Naive B cell (primary cell): ENCODE measurements around the gene KLRC4. TPM values are rescaled to one million over a fixed set of nuclear protein-coding genes. Genes with fewer than 3 reads are reported as not detected.
"Not testable (repeated sequence)": the region's sequence is repeated elsewhere in the genome, so short reads cannot be mapped to it uniquely, and the experiment has no call there.

Source experiments
- ATAC-seq, 2 donors: fragments of 150-1000 bp; cut with Tn5 transposase; 2 replicates each; pipeline ENCODE4 v1.10.0; 2021; ENCODE audit warnings: low read depth in 2 of 2, mild to moderate bottlenecking in 2 of 2, moderate library complexity in 2 of 2
- DNase-seq: peaks from one replicate; pipeline ENCODE4 v3.0.0; 2022
- H3K27ac Mint-ChIP-seq, 6 donors: one replicate each; pipeline ENCODE4 v1.8.0; 2020 to 2022; ENCODE audit warnings: mild to moderate bottlenecking in 6 of 6, mixed read lengths in 6 of 6, moderate library complexity in 5 of 6, inconsistent platforms in 2 of 6
- H3K27me3 Mint-ChIP-seq, 3 donors: one replicate each; pipeline ENCODE4 v1.8.0; 2021 to 2022; ENCODE audit warnings: mixed read lengths in 3 of 3, mild to moderate bottlenecking in 1 of 3
- H3K36me3 Mint-ChIP-seq, 2 donors: one replicate each; pipeline ENCODE4 v1.8.0; 2020 to 2022; ENCODE audit warnings: mixed read lengths in 2 of 2, inconsistent platforms in 1 of 2, mild to moderate bottlenecking in 1 of 2
- H3K4me1 Mint-ChIP-seq, 3 donors: one replicate each; pipeline ENCODE4 v1.8.0; 2020 to 2022; ENCODE audit warnings: mixed read lengths in 3 of 3, inconsistent platforms in 1 of 3, mild to moderate bottlenecking in 1 of 3, moderate library complexity in 1 of 3
- H3K4me3 Mint-ChIP-seq, 8 donors: one replicate each; pipeline ENCODE4 v1.8.0; 2020 to 2022; ENCODE audit warnings: mild to moderate bottlenecking in 8 of 8, mixed read lengths in 8 of 8, moderate library complexity in 8 of 8, inconsistent platforms in 2 of 8
- H3K9me3 Mint-ChIP-seq, 7 donors: one replicate each; pipeline ENCODE4 v1.8.0; 2020 to 2022; ENCODE audit warnings: mixed read lengths in 7 of 7, mild to moderate bottlenecking in 5 of 7, inconsistent platforms in 2 of 7, moderate library complexity in 1 of 7
- polyA plus RNA-seq, 6 donors: library from polyadenylated mRNA; unstranded; fragments of 300-500 nt; fragmentation: Illumina TruSeq; gene quantifications; one replicate each; pipeline ENCODE4 v1.2.3, GENCODE V29; 2021; ENCODE audit warnings: low read depth in 6 of 6

KLRC4 gene, protein sequence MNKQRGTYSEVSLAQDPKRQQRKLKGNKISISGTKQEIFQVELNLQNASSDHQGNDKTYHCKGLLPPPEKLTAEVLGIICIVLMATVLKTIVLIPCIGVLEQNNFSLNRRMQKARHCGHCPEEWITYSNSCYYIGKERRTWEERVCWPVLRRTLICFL
- not detected for polyA plus RNA-seq

DNA sequence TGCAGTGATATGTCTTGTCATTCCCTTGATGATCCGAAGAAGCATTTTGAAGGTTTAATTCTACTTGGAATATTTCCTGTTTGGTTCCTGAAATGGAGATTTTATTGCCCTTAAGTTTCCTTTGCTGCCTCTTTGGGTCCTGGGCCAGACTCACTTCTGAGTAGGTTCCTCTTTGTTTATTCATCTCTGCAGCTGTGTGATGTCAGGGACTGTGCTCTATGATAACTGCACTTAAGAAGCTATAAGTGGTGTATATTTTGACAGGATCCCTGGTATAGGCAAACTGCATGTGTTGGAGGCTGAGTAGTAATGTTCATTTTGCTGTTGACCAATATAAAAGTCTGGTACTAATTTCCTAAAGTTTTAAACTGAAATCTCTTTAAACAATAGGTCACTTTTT lies at the start of gene KLRC4:
TSS of gene KLRC4 (minus strand) at position 366 of the 400 bp plus-strand sequence. CDS start at position 184, 182 bp downstream.
- no peaks in the 10 kb centered on the region for H3K36me3 Mint-ChIP-seq
- H3K9me3 Mint-ChIP-seq = peaks cover 0 to 3% (median 0%) of the 10 kb centered on the region in 7 donors
- ATAC-seq (peak; percentile 67 to 69), DNase-seq (no peak)
- no peaks in the 10 kb centered on the region for H3K27me3 Mint-ChIP-seq
- peak within 1 kb of the TSS in 3 of 6 donors; percentile 26 to 68 (median 60) for H3K27ac Mint-ChIP-seq
- H3K4me3 Mint-ChIP-seq = no peak within 1 kb of the TSS
- peaks cover 4 to 12% (median 11%) of the 10 kb centered on the region in 3 donors for H3K4me1 Mint-ChIP-seq

DNA sequence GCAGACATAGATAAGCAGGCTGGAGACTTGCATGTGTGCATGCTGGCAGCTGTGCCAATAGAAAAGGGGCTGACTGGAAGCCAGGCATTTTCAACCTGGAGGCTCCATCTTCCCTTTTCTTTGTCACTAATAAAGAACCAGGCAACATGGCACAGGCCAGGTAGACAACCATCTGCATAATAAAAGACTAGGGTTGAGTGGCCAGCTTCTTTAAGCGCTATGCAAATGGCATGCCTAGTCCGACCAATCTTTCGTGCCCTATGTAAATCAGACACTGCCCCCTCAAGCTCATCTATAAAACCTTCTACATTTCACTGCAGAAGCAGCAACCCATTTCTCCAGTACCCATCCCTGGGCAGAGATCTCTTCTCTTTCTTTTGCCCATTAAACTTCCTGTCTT lies 48.2 kb upstream of the KLRC4 start:
- ATAC-seq (no peak), DNase-seq (no peak)
- Mint-ChIP-seq H3K27me3 (peaks cover 0 to 11% (median under 1%) of the 10 kb centered on the region in 3 donors), H3K4me1 (no peaks in the 10 kb centered on the region), H3K27ac (no peak overlapping the region), H3K36me3 (peaks cover 4 to 7% of the 10 kb centered on the region in 2 donors), H3K9me3 (peaks cover 5 to 55% (median 35%) of the 10 kb centered on the region in 7 donors), H3K4me3 (no peak overlapping the region)

DNA sequence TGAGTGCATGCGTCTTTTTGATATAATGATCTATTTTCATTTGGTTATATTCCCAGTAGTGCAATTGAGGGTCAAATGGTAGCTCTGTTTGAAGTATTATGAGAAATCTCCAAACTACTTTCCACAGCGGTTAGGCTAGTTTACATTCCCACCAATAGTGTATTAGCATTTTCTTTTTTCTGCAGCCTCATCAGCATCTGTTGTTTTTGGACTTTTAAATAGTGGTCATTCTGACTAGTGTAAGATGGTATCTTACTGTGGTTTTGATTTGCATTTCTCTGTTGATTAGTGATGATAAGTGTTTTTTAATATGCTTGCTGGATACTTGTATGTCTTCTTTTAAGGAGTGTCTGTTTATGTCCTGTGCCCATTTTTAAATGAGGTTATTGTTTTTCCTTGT lies 47.3 kb upstream of the KLRC4 start:
- Mint-ChIP-seq H3K36me3 (peaks cover 4 to 7% of the 10 kb centered on the region in 2 donors), H3K9me3 (peaks cover 5 to 46% (median 35%) of the 10 kb centered on the region in 7 donors)

DNA sequence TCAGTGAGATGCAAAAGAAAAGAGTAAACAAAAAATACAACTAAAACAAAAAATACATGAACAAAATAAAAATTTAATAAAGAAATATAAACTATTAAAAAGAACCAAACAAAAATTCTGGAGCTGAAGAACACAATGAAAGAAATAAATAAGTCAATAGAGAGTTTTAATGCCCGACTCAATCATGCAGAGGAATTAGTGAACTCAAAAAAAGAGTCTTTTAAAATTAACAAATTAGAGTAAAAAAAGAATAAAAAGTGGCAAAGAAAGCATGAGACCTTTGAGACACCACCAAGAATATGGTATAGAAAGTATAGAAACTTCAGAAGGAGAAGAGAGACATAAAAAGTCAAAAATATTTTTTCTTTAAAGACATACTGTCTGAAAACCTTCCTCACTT lies 46.2 kb upstream of the KLRC4 start:
- Mint-ChIP-seq H3K9me3 (peaks cover 5 to 43% (median 34%) of the 10 kb centered on the region in 7 donors), H3K27me3 (no peaks in the 10 kb centered on the region), H3K36me3 (peaks cover 4 to 7% of the 10 kb centered on the region in 2 donors), H3K27ac (no peak overlapping the region), H3K4me1 (no peaks in the 10 kb centered on the region), H3K4me3 (no peak overlapping the region)
- ATAC-seq = no peak
- DNase-seq = no peak

More for the DNA sequence above, 47.3 kb upstream of the KLRC4 start:
- H3K4me3 Mint-ChIP-seq = no peak overlapping the region
- no peak for DNase-seq
- no peaks in the 10 kb centered on the region for H3K4me1 Mint-ChIP-seq
- no peak for ATAC-seq
- peaks cover 0 to 4% (median 0%) of the 10 kb centered on the region in 3 donors for H3K27me3 Mint-ChIP-seq
- H3K27ac Mint-ChIP-seq = no peak overlapping the region

DNA sequence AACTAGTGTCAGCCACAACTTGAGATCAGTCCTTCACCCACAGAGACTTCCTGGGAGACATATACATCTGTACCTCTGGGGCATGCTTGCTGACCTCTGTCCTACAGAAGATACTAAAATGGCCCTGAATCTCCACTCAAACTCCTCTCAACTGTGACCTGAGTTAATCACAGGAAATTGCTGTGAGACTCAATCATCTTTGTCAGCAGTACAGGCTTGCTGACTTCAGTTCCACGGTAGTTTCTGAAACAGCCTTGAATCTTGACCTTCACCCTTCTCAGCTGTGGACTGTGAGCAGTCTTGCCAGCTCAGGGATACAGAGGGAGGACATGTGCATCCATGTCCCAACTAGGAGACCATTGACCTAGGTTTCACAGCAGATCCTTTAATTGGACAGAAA lies 45.0 kb upstream of the KLRC4 start:
- H3K9me3 Mint-ChIP-seq = peaks cover 5 to 38% (median 33%) of the 10 kb centered on the region in 7 donors
- no peak overlapping the region for H3K27ac Mint-ChIP-seq
- no peaks in the 10 kb centered on the region for H3K27me3 Mint-ChIP-seq
- no peaks in the 10 kb centered on the region for H3K4me1 Mint-ChIP-seq
- H3K4me3 Mint-ChIP-seq = no peak overlapping the region
- H3K36me3 Mint-ChIP-seq = peaks cover 4 to 7% of the 10 kb centered on the region in 2 donors
- ATAC-seq = no peak
- DNase-seq = no peak

DNA sequence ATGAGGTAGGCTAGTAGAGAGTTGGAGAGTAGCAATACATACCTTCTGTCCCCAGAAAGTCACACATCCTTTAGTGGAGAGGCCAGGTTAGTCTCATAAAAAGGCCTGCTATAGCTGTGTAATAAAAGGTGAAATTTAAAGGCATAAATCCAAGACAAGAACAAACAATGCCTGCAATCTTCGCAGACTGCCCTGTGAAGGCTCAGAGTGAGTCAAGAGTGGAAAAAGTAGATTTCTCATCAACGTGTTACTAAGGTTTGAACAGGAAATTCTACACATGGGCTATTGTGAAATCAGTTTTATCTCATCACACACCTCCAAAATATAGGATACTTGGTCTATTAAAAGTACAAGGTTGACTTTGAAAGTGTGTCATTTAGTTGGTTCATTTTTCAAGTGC lies 43.6 kb upstream of the KLRC4 start, which contains the start of gene KLRC1:
TSS of gene KLRC1 (minus strand) at position 222 of the 400 bp plus-strand sequence. CDS start 2,221 bp downstream, outside the sequence.
- Mint-ChIP-seq H3K36me3 (peaks cover 4 to 7% of the 10 kb centered on the region in 2 donors), H3K4me1 (no peaks in the 10 kb centered on the region), H3K9me3 (peaks cover 5 to 34% (median 28%) of the 10 kb centered on the region in 7 donors), H3K27ac (no peak within 1 kb of the TSS), H3K4me3 (no peak within 1 kb of the TSS), H3K27me3 (no peaks in the 10 kb centered on the region)
- ATAC-seq (no peak), DNase-seq (no peak)

DNA sequence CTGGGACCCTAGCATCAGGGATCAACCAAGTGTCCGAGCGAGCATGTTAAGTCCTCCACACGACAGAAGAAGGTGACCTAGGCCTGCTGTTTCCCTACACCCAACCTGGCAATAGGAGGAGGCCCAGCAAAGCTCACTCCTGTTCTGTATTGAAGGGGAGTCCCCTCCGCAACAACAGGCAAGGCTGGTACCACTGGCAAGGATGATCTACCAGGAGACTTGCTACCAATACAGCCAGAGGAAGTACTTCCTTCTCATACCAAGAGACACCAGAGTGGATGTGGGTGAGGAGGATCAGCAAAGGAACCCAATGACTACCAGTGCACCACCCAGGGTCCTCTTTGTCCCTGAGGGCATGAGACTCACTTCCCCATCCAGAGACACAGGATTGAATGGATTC lies 38.7 kb upstream of the KLRC4 start:
- DNase-seq (no peak), ATAC-seq (no peak)
- H3K36me3 Mint-ChIP-seq = no peaks in the 10 kb centered on the region
- H3K27ac Mint-ChIP-seq = peak overlapping the region in 1 of 6 donors; percentile 8
- no peaks in the 10 kb centered on the region for H3K9me3 Mint-ChIP-seq
- H3K4me3 Mint-ChIP-seq = no peak overlapping the region
- no peaks in the 10 kb centered on the region for H3K4me1 Mint-ChIP-seq
- no peaks in the 10 kb centered on the region for H3K27me3 Mint-ChIP-seq

DNA sequence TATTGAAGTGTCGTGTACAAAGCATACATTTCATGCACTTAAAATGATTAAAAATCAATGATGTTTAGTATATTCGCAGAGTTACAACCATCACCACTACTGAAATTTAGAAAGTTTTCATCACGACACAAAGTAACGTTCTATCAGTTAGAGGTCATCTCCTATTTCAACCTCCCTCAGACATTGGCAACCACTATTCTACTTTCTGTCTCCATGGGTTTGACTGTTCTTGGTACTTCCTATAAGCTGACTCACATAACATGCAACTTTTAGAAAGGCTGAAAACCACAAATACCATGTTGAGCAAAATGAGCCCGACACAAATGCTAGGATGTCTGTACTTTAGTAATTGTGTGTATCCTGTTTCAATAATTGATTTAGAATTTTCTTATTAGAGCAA lies 36.5 kb upstream of the KLRC4 start:
- H3K9me3 Mint-ChIP-seq, H3K4me3 Mint-ChIP-seq, H3K27ac Mint-ChIP-seq, DNase-seq, ATAC-seq, H3K36me3 Mint-ChIP-seq, H3K27me3 Mint-ChIP-seq, H3K4me1 Mint-ChIP-seq: not testable (repeated sequence)

DNA sequence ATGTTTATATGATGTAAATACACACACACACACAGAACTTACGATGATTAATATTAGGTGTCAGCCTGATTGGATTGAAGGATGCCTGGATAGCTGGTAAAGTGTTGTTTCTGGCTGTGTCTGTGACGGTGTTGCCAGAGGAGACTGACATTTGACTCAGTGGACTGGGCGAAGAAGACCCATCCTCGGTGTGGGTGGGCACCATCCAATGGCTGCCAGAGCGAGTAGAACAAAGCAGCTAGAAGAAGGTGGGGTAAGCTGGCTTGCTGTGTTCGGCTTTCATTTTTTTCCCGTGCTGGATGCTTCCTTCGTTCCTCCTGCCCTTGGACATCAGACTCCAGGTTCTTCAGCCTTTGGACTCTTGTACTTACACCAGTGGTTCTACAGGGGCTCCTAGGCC lies 31.6 kb upstream of the KLRC4 start:
- not testable (repeated sequence) for H3K36me3 Mint-ChIP-seq, H3K9me3 Mint-ChIP-seq, H3K27ac Mint-ChIP-seq, ATAC-seq, H3K27me3 Mint-ChIP-seq, H3K4me1 Mint-ChIP-seq, H3K4me3 Mint-ChIP-seq, DNase-seq

DNA sequence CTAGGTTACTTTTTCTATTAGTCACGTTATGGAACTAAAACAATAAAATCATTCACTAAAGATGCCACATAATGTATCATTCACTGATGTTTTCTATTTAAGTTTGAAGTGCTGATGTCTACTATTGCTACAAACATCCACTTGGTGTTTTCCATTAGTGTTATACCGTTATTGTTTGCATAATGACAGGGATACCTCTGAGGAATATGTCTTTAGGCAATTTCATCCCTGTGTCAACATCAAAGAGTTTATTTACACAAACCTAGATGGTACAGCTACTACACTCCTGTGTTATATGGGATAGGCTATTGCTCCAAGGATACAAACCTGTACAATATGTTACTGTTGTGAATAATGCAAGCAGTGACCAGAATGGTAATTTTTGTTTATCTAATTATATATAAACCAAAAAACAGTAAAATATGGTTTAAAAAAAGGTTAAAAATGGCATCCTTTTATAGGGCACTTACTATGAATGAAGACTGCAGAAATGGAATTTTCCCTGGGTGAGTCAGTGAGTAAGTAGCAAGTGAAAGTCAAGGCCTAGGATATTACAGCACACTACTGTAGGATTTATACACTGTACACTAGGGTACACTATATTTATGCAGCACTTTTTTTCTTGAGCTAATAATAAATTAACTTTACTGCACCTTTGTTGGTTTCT lies 30.2 kb upstream of the KLRC4 start:
- not testable (repeated sequence) for H3K27me3 Mint-ChIP-seq, H3K36me3 Mint-ChIP-seq, ATAC-seq, H3K27ac Mint-ChIP-seq, H3K4me1 Mint-ChIP-seq, H3K4me3 Mint-ChIP-seq, DNase-seq, H3K9me3 Mint-ChIP-seq

DNA sequence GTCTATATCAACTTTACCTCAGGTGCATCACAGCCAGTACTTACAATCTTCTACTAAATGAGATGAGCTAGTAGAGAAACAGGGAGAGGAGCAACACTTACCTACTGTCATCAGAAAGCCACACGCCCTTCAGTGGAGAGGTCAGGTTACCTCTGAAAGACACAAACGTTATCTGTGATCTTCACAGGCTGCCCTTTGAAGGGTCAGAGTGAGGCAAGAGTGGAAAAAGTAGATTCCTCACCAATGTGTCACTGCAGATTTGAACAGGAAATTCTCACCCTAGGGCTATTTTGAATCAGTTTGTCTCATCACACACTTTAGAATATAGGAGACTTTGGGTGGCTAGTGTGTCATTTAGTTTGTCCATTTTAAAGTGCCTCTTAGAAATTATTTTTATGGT lies 28.0 kb upstream of the KLRC4 start:
- not testable (repeated sequence) for ATAC-seq, H3K4me3 Mint-ChIP-seq, H3K36me3 Mint-ChIP-seq

DNA sequence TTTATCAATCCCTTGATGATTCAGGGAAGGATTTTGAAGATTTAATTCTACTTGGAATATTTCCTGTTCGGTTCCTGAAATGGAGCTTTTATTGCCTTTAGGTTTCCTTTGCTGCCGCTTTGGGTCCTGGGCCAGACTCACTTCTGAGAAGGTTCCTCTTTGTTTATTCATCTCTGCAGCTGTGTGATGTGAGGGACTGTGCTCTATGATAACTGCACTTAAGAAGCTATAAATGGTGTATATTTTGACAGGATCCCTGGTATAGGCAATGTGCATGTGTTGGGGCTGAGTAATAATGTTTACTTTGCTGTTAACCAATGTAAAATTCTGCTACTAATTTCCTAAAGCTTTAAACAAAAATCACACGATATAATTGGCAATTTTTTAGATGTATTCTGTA lies 26.3 kb upstream of the KLRC4 start, which contains the start of gene KLRC2:
TSS of gene KLRC2 (minus strand) at position 195 of the 400 bp plus-strand sequence. CDS start at position 171, 24 bp downstream.
- H3K4me1 Mint-ChIP-seq, H3K4me3 Mint-ChIP-seq, H3K27ac Mint-ChIP-seq, DNase-seq, H3K9me3 Mint-ChIP-seq, H3K27me3 Mint-ChIP-seq, H3K36me3 Mint-ChIP-seq: not testable (repeated sequence)
- peak in 1 of 2 donors; percentile 56 for ATAC-seq

More for the DNA sequence above, 28.0 kb upstream of the KLRC4 start:
- not testable (repeated sequence) for H3K9me3 Mint-ChIP-seq, H3K27me3 Mint-ChIP-seq, DNase-seq, H3K27ac Mint-ChIP-seq, H3K4me1 Mint-ChIP-seq

DNA sequence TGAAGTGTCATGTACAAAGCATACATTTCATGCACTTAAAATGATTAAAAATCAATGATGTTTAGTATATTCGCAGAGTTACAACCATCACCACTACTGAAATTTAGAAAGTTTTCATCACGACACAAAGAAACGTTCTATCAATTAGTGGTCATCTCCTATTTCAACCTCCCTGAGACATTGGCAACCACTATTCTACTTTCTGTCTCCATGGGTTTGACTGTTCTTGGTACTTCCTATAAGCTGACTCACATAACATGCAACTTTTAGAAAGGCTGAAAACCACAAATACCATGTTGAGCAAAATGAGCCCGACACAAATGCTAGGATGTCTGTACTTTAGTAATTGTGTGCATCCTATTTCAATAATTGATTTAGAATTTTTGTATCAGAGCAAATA lies 21.1 kb upstream of the KLRC4 start:
- H3K36me3 Mint-ChIP-seq, H3K4me1 Mint-ChIP-seq, H3K27ac Mint-ChIP-seq, H3K9me3 Mint-ChIP-seq, H3K4me3 Mint-ChIP-seq, H3K27me3 Mint-ChIP-seq, ATAC-seq, DNase-seq: not testable (repeated sequence)

DNA sequence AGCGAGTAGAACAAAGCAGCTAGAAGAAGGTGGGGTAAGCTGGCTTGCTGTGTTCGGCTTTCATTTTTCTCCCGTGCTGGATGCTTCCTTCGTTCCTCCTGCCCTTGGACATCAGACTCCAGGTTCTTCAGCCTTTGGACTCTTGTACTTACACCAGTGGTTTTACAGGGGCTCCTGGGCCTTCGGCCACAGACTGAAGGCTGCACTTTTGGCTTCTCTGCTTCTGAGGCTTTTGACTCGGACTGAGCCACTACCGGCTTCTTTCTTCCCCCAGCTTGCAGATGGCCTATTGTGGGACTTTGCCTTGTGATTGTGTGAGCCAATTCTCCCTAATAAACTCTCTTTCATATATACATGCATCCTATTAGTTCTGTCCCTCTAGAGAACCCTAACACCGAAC lies 16.4 kb upstream of the KLRC4 start:
- not testable (repeated sequence) for DNase-seq, ATAC-seq, H3K36me3 Mint-ChIP-seq, H3K27me3 Mint-ChIP-seq, H3K4me1 Mint-ChIP-seq, H3K27ac Mint-ChIP-seq, H3K4me3 Mint-ChIP-seq, H3K9me3 Mint-ChIP-seq
